ENCODE results near the gene SULT1A3.

GRCh38 chr16:30179195-30179594 is 19.9 kb upstream of the SULT1A3 start:
- TF ChIP-seq CTCF (conservative IDR thresholded peaks at IDR 0.05; ENCODE audit: low read depth, low read length) (no peak), EZH2 (IDR thresholded peaks at IDR 0.05; ENCODE audit: low read length, unreplicated experiment) (no peak)
